GM18519 (cell line): ENCODE measurements around the gene NAPSA.

Experiments
- ATAC-seq: cut with Tn5 transposase; IDR thresholded peaks from one replicate; pipeline ENCODE4 v1.9.1; 2021; ENCODE audit warnings: mild to moderate bottlenecking, moderate library complexity; ENCODE audit not compliant: unreplicated experiment, low FRiP score

NAPSA gene

GRCh38 chr19:50320051-50320450 lies 45.4 kb downstream of the NAPSA start:
- ATAC-seq = no peak

GRCh38 chr19:50319156-50319555 lies 46.3 kb downstream of the NAPSA start:
- ATAC-seq = no peak

GRCh38 chr19:50318438-50318837 lies 47.0 kb downstream of the NAPSA start:
- ATAC-seq = no peak

GRCh38 chr19:50317115-50317514 lies 48.3 kb downstream of the NAPSA start:
- no peak for ATAC-seq

- ATAC-seq = no peak
Measured at GRCh38 chr19:50315773-50316448, 49.5 kb downstream of the NAPSA start.

GRCh38 chr19:50314724-50315708 lies 50.4 kb downstream of the NAPSA start:
- no peak for ATAC-seq

- no peak for ATAC-seq
Measured at GRCh38 chr19:50313812-50314536, 51.5 kb downstream of the NAPSA start.

- no peak for ATAC-seq
Measured at GRCh38 chr19:50312967-50313811, 52.2 kb downstream of the NAPSA start.

- ATAC-seq = no peak
Measured at GRCh38 chr19:50311723-50312635, 53.5 kb downstream of the NAPSA start.

GRCh38 chr19:50310759-50311465 lies 54.5 kb downstream of the NAPSA start:
- no peak for ATAC-seq

- ATAC-seq = no peak
Measured at GRCh38 chr19:50309396-50310125, 55.9 kb downstream of the NAPSA start.

GRCh38 chr19:50308991-50309390 lies 56.4 kb downstream of the NAPSA start:
- no peak for ATAC-seq
